A673 (cell line): ENCODE data around the gene RNF6. TPM values are rescaled to one million over a fixed set of nuclear protein-coding genes. Genes with fewer than 3 reads are reported as not detected.

ENCODE experiments used
- BruUV-seq: library from RNA; stranded (reverse); fragments of 400-500 nt; replicated peaks from 2 replicates; lab custom pipeline; 2021; lab: Mats Ljungman, UMichigan
- CTCF ChIA-PET: fragments of 300-600 bp; sonication (Branson Sonifier 250); formaldehyde crosslinking; loops from one replicate; lab custom pipeline; 2022; ENCODE audit warnings: antibody characterized with exemption; lab: Charles Lee
- POLR2A ChIA-PET: fragments of 300-600 bp; sonication (Branson Sonifier 250); formaldehyde crosslinking; loops from one replicate; lab custom pipeline; 2022; ENCODE audit warnings: antibody characterized with exemption; ENCODE audit not compliant: low non-redundant PET; lab: Charles Lee
- DNase-seq: peaks from one replicate; pipeline ENCODE4 v3.0.0-alpha.2; 2015; ENCODE audit warnings: low spot score
- H3K27ac ChIP-seq: fragments of 200-600 bp; sonication (generic); 2 replicates; pipeline ENCODE4 v1.5.1; 2016; ENCODE audit warnings: mixed run types, low read depth, mild to moderate bottlenecking, mixed read lengths, antibody characterized with exemption, low read length; ENCODE audit not compliant: poor library complexity, severe bottlenecking
- H3K27me3 ChIP-seq: fragments of 200-600 bp; sonication (generic); replicated peaks from 2 replicates; pipeline ENCODE4 v1.6.1; 2017; ENCODE audit warnings: mixed run types, low read depth, mild to moderate bottlenecking, mixed read lengths, antibody characterized with exemption, low read length; ENCODE audit not compliant: insufficient read depth, poor library complexity
- H3K36me3 ChIP-seq: fragments of 200-600 bp; sonication (generic); 2 replicates; pipeline ENCODE4 v1.6.1; 2016; ENCODE audit warnings: mixed run types, mild to moderate bottlenecking, mixed read lengths, antibody characterized with exemption, low read length; ENCODE audit not compliant: insufficient read depth, poor library complexity, severe bottlenecking
- H3K4me1 ChIP-seq: fragments of 200-600 bp; sonication (generic); 2 replicates; pipeline ENCODE4 v1.6.1; 2017; ENCODE audit warnings: mixed run types, mild to moderate bottlenecking, mixed read lengths, antibody characterized with exemption, low read length; ENCODE audit not compliant: insufficient read depth, poor library complexity, severe bottlenecking
- H3K4me3 ChIP-seq: fragments of 200-600 bp; sonication (generic); 2 replicates; pipeline ENCODE4 v1.5.1; 2016; ENCODE audit warnings: low read depth, mixed run types, mild to moderate bottlenecking, mixed read lengths, low read length; ENCODE audit not compliant: poor library complexity, severe bottlenecking
- H3K9me3 ChIP-seq: fragments of 200-600 bp; sonication (generic); 2 replicates; pipeline ENCODE4 v1.6.1; 2016; ENCODE audit warnings: mixed run types, low read depth, mild to moderate bottlenecking, mixed read lengths, antibody characterized with exemption, low read length; ENCODE audit not compliant: poor library complexity, severe bottlenecking
- CTCF ChIP-seq: fragments of 300-800, 200-600 bp; sonication (generic); conservative IDR thresholded peaks from 2 replicates; pipeline ENCODE4 v1.5.1; 2017; ENCODE audit warnings: low read depth, mild to moderate bottlenecking, antibody characterized with exemption, low read length, moderate library complexity, mixed read lengths
- EZH2 ChIP-seq: fragments of 200-600 bp; sonication (generic); IDR thresholded peaks from 2 replicates; pipeline ENCODE4 v1.6.1; 2017; ENCODE audit warnings: borderline replicate concordance, low read depth, mild to moderate bottlenecking, mixed read lengths, antibody characterized with exemption, low read length; ENCODE audit not compliant: poor library complexity, severe bottlenecking
- intact Hi-C: fragments of 100-400 bp; cut with micrococcal nuclease; formaldehyde crosslinking; loops from one replicate; pipeline ENCODE4 v1.10.0; 2022; ENCODE audit not compliant: unreplicated experiment
- total RNA-seq: library from RNA; stranded (reverse); gene quantifications from 2 replicates; pipeline ENCODE4 v1.2.3, GENCODE V29; 2021

Gene RNF6
- total RNA-seq, 1 experiment from 2014 or later, result 42.2 TPM

GRCh38 chr13:26225896-26226617 lies 3.9 kb upstream of the RNF6 start:
- Histone ChIP-seq H3K27me3 (no peaks in the 10 kb centered on the region), H3K4me1 (no peaks in the 10 kb centered on the region), H3K4me3 (no peak overlapping the region), H3K36me3 (no peaks in the 10 kb centered on the region), H3K9me3 (no peaks in the 10 kb centered on the region), H3K27ac (no peak overlapping the region)
- BruUV-seq, result no TSS peak
- ChIA-PET POLR2A (no interaction called here), CTCF (no interaction called here)
- TF ChIP-seq CTCF (no peak), EZH2 (no peak)
- intact Hi-C loops, result no loop called here
- no peak for DNase-seq

DNA sequence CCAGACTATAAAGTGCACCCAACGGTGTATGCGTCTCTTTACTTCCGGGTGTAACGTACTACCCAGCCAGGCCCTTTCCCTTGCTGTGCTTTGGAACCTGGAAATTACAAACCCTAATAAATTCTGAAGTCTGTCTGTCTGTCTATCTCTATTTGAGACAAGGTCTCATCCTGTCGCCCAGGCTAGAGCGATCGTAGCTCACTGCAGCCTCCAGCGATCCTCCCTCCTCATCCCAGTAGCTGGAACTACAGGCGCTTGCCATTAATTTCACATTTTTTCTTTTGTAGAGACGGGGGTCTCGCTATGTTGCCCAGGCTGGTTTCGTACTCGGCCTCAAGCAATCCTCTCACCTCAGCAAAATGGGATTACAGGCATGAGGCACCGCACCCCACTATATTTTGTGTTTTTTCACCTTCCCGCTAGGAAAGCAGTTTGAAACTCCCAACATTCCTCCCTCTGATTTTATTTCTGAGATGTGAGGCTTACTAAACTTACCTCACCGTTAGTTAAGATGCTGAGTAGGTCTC lies 469 bp upstream of the RNF6 start:
- H3K4me3 ChIP-seq, result peak overlapping the region; percentile 84
- intact Hi-C loops, result no loop called here
- ChIA-PET CTCF (no interaction called here), POLR2A (no interaction called here)
- no peak for TF ChIP-seq EZH2
- no peak for TF ChIP-seq CTCF
- H3K27ac ChIP-seq, result peak overlapping the region; percentile 98
- peaks cover 26% of the 10 kb centered on the region for H3K36me3 ChIP-seq
- BruUV-seq, result TSS peak; percentile 85
- no peaks in the 10 kb centered on the region for H3K9me3 ChIP-seq
- H3K4me1 ChIP-seq, result peaks cover 12% of the 10 kb centered on the region
- H3K27me3 ChIP-seq, result no peaks in the 10 kb centered on the region
- no peak for DNase-seq

DNA sequence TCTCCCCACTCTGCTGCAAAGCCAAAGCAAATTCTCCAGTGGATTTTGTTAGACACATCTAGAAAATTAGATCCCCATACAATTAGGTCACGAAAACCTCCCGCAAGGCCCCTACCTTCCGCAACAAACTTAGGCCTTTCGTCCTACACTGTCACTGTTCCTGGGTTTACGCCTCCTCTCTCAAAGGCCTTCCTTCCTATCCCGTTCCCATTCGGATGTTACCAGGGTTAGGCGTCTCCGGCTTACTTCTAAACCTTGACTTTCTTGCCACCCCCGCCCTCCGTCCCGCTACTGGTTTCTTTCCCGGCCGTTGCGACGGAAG lies 754 bp downstream of the RNF6 start:
- Histone ChIP-seq H3K4me1 (peaks cover 12% of the 10 kb centered on the region), H3K9me3 (no peaks in the 10 kb centered on the region), H3K4me3 (peak overlapping the region; percentile 84), H3K36me3 (peaks cover 38% of the 10 kb centered on the region), H3K27me3 (no peaks in the 10 kb centered on the region), H3K27ac (peak overlapping the region; percentile 98)
- POLR2A ChIA-PET, result no interaction called here
- BruUV-seq, result no TSS peak
- CTCF ChIA-PET, result no interaction called here
- TF ChIP-seq EZH2, result no peak
- no peak for TF ChIP-seq CTCF
- intact Hi-C loops, result no loop called here
- no peak for DNase-seq
